Sigmoid colon (tissue), 7 donors: Measurements from ENCODE around the gene PABPN1. TPM values are rescaled to one million over a fixed set of nuclear protein-coding genes. Genes with fewer than 3 reads are reported as not detected.

ENCODE experiments used
- DNase-seq: peaks from one replicate; pipeline ENCODE4 v3.0.0-alpha.2; 2019
- H3K27ac ChIP-seq, 4 donors: fragments of 200-600 bp; sonication (generic); one replicate each; pipeline ENCODE4 v1.5.1; 2016 to 2019; ENCODE audit warnings: mild to moderate bottlenecking in 1 of 4
- H3K27me3 ChIP-seq, 3 donors: fragments of 200-600 bp; sonication (generic); one replicate each; pipeline ENCODE4 v1.5.1; 2019; ENCODE audit warnings: mild to moderate bottlenecking in 1 of 3
- H3K36me3 ChIP-seq, 4 donors: fragments of 200-600 bp; sonication (generic); one replicate each; pipeline ENCODE4 v1.5.1; 2016 to 2019
- H3K4me1 ChIP-seq, 4 donors: fragments of 200-600 bp; sonication (generic); one replicate each; pipeline ENCODE4 v1.5.1; 2017 to 2019
- H3K4me3 ChIP-seq, 4 donors: fragments of 200-600 bp; sonication (generic); one replicate each; pipeline ENCODE4 v1.5.1; 2017 to 2019; ENCODE audit warnings: mild to moderate bottlenecking in 2 of 4, moderate library complexity in 1 of 4
- H3K9me3 ChIP-seq, 4 donors: fragments of 200-600 bp in 3 of 4; sonication (generic) in 3 of 4; one replicate each; pipeline versions ENCODE4 v1.5.1 to v1.6.1; 2013 to 2019
- EP300 ChIP-seq, 4 donors: sonication (generic); formaldehyde crosslinking; IDR thresholded peaks; one replicate each; pipeline ENCODE4 v1.6.1; 2017; ENCODE audit warnings: antibody characterized with exemption in 4 of 4
- POLR2A ChIP-seq, 2 donors: fragments of 450-650 bp; IDR thresholded peaks; one replicate each; pipeline ENCODE4 v1.6.1; 2016; ENCODE audit warnings: antibody characterized with exemption in 2 of 2, mild to moderate bottlenecking in 2 of 2, moderate library complexity in 2 of 2
- POLR2AphosphoS5 ChIP-seq, 4 donors: sonication (generic); formaldehyde crosslinking; IDR thresholded peaks; one replicate each; pipeline ENCODE4 v1.6.1; 2017; ENCODE audit warnings: antibody characterized with exemption in 4 of 4
- WGBS, 2 donors: extraction: QIAGEN DNeasy Blood & Tissue Kit; methylation state at CpG; one replicate each; pipeline ENCODE4 v1.1.7; 2013; 5-methylcytosine and 5-hydroxymethylcytosine counted together
- intact Hi-C: fragments of 100-400 bp; cut with DNase I; formaldehyde crosslinking; loops from one replicate; pipeline ENCODE4 v1.15.1; 2023
- polyA plus RNA-seq, 3 donors: library from polyadenylated mRNA; stranded (reverse); fragments of 200-250 nt; gene quantifications; one replicate each; pipeline ENCODE4 v1.2.3, GENCODE V29; 2013
- total RNA-seq, 4 donors: library from RNA; depleted of rRNA; stranded (reverse); fragments of >200 nt; gene quantifications; one replicate each; pipeline ENCODE4 v1.1.0, GENCODE V29; 2016
- TF ChIP-seq, protein P1 (sequence below), 4 experiments: fragments of 450-650 bp in 3 of 4; fragments of 200-600 bp in 1 of 4; IDR thresholded peaks; one replicate each; pipeline ENCODE4 v1.5.1; 2016 to 2019; ENCODE audit warnings: antibody characterized with exemption in 4 of 4, mild to moderate bottlenecking in 3 of 4, moderate library complexity in 2 of 4
- donor health status: healthy with polysubstance abuse.
- donor health status: Bipolar disorder and iron deficiency.
- donor health status: healthy.

PABPN1 gene
- total and polyA plus RNA-seq, 7 donors, result 38.3 to 137 (median 69.1) TPM

DNA sequence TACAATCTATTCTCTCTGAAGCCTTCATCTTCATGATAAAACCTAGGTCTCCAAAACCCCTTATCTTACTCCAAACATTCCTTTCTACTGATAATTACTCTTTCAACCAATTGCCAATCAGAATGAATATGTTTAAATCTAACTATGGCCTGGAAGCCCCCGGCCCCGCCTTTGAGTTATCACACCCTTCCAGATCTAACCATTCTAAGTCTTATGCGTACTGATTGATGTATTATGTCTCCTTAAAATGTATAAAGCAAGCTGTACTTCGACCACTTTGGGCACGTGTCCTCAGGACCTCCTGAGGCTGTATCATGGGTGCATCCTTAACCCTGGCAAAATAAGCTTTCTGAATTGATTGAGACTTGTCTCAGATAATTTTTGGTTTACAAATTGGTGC is 14.4 kb downstream of the PABPN1 start:
- intact Hi-C loops, result no loop called here
- Histone ChIP-seq H3K4me1 (no peaks in the 10 kb centered on the region), H3K4me3 (no peak overlapping the region), H3K36me3 (no peaks in the 10 kb centered on the region), H3K27ac (no peak overlapping the region), H3K27me3 (no peaks in the 10 kb centered on the region), H3K9me3 (no peaks in the 10 kb centered on the region)
- no peak for DNase-seq
- WGBS, 2 donors, result 88% methylated on average over 5 of the region's 5 CpGs
- TF ChIP-seq POLR2AphosphoS5 (IDR thresholded peaks at IDR 0.05) (no peak), EP300 (IDR thresholded peaks at IDR 0.05) (no peak), POLR2A (IDR thresholded peaks at IDR 0.05) (no peak)
- TF ChIP-seq, protein P1, sequence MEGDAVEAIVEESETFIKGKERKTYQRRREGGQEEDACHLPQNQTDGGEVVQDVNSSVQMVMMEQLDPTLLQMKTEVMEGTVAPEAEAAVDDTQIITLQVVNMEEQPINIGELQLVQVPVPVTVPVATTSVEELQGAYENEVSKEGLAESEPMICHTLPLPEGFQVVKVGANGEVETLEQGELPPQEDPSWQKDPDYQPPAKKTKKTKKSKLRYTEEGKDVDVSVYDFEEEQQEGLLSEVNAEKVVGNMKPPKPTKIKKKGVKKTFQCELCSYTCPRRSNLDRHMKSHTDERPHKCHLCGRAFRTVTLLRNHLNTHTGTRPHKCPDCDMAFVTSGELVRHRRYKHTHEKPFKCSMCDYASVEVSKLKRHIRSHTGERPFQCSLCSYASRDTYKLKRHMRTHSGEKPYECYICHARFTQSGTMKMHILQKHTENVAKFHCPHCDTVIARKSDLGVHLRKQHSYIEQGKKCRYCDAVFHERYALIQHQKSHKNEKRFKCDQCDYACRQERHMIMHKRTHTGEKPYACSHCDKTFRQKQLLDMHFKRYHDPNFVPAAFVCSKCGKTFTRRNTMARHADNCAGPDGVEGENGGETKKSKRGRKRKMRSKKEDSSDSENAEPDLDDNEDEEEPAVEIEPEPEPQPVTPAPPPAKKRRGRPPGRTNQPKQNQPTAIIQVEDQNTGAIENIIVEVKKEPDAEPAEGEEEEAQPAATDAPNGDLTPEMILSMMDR (IDR thresholded peaks at IDR 0.05), result no peak

DNA sequence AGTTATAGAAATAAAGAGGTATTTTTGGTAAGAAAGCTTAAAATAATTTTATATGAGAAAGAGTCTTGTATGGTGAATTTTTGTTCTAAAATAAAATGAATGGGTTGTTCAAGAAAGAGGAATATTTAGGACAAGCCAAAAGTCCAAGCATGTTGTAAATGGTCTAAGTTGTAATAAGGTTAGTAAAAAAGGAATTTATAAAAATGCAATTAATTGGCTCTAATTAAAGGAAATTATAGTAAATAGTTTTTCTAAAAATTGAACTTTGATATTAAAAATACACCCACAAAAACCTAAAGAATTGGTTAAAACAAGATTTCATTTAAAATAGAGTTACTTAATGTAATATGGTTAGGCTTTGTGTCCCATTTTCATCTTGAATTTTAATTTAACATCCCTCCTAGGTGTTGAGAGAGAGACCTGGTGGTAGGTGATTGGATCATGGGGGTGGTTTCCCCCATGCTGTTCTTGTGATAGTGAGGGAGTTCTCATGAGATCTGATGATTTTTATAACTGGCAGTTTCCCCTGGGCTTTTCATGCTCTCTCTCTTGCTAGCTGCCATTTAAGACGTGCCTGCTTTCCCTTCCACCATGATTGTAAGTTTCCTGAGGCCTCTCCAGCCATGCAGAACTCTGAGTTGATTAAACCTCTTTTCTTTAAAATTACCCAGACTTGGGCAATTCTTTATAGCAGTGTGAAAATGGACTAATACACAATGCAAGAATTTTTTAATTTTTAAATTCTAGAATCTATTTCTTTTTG is 18.4 kb downstream of the PABPN1 start:
- Histone ChIP-seq H3K36me3 (no peaks in the 10 kb centered on the region), H3K4me3 (no peak overlapping the region), H3K4me1 (no peaks in the 10 kb centered on the region), H3K9me3 (no peaks in the 10 kb centered on the region), H3K27ac (no peak overlapping the region), H3K27me3 (no peaks in the 10 kb centered on the region)
- DNase-seq, result no peak
- intact Hi-C loops, result no loop called here
- 73 to 96% methylated on average over 1 of the region's 1 CpG for WGBS, 2 donors
- TF ChIP-seq, protein P1 (IDR thresholded peaks at IDR 0.05), result no peak
- TF ChIP-seq POLR2A (IDR thresholded peaks at IDR 0.05) (no peak), EP300 (IDR thresholded peaks at IDR 0.05) (no peak), POLR2AphosphoS5 (IDR thresholded peaks at IDR 0.05) (no peak)

DNA sequence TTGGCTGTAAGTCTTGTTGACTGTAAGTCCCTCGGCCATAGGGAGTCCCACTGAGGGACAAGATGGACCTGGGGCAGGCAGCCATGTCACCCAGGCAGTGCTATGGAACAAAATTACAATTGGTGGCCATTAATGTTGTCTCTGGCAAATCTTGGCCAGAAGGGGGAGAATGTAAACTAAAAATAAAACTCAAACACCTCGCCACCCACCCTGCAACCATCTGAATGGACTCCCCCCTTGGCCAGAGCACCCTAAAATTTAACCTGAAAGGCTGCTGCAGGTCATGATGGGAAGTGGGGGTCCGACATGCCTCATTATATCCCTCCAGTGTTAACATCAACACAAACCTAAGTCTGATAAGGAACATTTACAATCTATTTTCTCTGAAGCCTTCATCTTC is 23.2 kb downstream of the PABPN1 start:
- Histone ChIP-seq H3K27me3 (no peaks in the 10 kb centered on the region), H3K4me3 (no peak overlapping the region), H3K27ac (no peak overlapping the region), H3K4me1 (no peaks in the 10 kb centered on the region), H3K9me3 (no peaks in the 10 kb centered on the region), H3K36me3 (no peaks in the 10 kb centered on the region)
- 62 to 68% methylated on average over 3 of the region's 3 CpGs for WGBS, 2 donors
- TF ChIP-seq, protein P1 (IDR thresholded peaks at IDR 0.05), result no peak
- intact Hi-C loops, result no loop called here
- no peak for DNase-seq

DNA sequence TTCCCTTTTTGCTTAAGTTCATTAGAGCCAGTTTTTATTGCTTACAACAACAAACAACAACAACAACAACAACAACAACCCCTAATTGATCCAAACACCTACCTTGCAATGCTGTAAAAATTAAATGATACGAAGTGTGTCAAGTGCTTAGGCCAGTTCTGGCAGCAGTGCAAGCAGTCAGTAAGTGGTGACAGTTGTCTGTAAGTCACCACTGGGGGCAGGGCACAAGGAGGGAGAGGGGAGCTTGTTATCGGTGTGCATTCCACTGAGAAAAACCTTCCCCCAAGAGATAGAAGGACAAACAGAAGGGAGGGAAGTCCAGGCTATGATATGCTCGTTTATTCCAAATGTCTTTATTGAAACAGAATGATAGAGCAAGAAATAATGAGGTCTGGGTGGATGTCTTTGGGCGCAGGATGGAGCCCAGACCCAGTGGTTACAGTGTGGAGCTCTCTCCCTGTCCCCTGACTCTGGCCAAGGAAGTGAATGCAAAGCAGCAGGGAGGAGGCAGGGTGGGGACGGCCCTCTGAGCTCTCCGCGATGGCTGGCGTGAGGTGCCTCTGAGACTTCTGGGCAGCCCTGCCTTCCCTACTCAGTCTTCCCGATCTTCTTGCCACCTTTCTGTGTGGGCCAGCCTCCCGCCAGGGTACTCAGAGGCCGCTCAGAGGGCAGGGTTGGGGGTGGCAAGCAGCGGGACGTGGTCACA is 24.9 kb downstream of the PABPN1 start:
- H3K36me3 ChIP-seq, result no peaks in the 10 kb centered on the region
- H3K4me1 ChIP-seq, result no peaks in the 10 kb centered on the region
- intact Hi-C loops, result no loop called here
- H3K9me3 ChIP-seq, result no peaks in the 10 kb centered on the region
- no peak overlapping the region for H3K4me3 ChIP-seq
- TF ChIP-seq POLR2AphosphoS5 (IDR thresholded peaks at IDR 0.05) (no peak), POLR2A (IDR thresholded peaks at IDR 0.05) (no peak), EP300 (IDR thresholded peaks at IDR 0.05) (no peak)
- TF ChIP-seq, protein P1 (IDR thresholded peaks at IDR 0.05), result no peak
- 75 to 86% methylated on average over 13 of the region's 13 CpGs for WGBS, 2 donors
- no peak overlapping the region for H3K27ac ChIP-seq
- H3K27me3 ChIP-seq, result no peaks in the 10 kb centered on the region
- DNase-seq, result no peak
